HG02642 (cell line): ENCODE data around the gene TBCEL.
A peak's percentile ranks its signal among the peaks of the same experiment; 100 is the strongest.
"Not testable (repeated sequence)": the region's sequence is repeated elsewhere in the genome, so short reads cannot be mapped to it uniquely, and the experiment has no call there.

Source experiments
- ATAC-seq: cut with Tn5 transposase; IDR thresholded peaks from one replicate; pipeline ENCODE4 v1.9.1; 2021; ENCODE audit warnings: mild to moderate bottlenecking; ENCODE audit not compliant: unreplicated experiment, poor library complexity

TBCEL gene

GRCh38 chr11:121023848-121024751, at the start of gene TBCEL:
TSS of gene TBCEL (plus strand) at chr11:121024102. CDS start at chr11:121045691, 21,589 bp downstream.
- peak; percentile 98 for ATAC-seq

GRCh38 chr11:120974466-120974865, 49.4 kb upstream of the TBCEL start:
- ATAC-seq = no peak

DNA sequence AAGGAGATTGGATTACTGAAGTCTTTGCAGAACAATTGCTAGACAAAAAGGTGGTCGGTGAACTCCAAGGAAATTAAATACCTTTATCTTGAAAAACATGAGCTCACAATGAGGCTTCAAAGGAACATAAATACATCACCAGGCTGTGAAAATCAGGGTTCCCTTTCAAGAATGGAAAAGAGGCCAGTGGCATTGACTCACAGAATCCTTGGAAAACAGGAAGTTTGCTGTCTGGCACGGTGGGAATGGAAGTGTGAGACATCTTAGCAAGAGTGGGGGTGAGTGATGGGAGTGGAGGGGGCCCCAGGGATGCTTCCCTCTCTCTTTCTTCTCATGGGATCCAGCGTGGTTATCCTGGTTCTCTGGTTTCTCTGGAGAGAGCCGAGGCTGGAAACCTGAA, 48.9 kb upstream of the TBCEL start:
- ATAC-seq = no peak

DNA sequence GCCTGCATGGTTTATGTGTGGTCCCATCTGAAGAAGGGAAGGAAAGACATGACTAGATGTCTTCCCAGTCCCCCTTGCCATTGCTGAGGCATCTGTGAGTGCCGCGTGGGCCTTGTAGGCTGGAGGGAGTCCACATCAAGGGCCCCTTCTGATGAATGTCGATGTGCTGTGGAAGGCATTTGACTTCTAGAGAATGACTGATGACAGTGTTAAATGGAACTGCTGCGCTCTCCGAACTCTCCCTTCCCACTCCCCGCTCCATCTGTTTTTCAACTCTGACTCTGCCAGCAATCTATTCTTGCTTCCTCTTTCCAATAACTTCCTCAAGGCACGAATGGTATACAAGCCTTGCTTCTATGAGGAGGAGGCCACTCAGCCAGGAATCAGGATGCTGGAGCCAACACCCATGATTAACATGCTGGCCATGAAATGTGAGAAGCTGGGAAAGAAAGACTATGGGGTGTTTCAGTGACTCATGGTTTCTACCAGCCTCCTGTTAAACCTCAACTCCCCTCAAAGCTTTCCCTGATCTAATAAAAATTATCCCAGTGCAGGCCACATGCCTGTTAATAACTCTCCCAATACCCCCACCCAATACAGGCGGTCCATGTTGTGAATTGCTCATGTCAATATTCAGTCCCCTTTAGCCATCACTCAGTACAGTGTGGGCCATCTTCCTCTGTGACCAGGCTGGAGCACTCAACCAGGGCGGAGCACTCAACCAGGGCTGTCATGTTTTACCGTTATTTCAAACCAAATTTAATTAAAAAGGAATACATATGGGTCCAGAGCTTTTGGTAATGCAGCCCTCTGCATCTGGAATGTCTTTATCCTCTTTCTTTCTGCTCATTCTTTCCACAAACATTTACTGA, 46.4 kb upstream of the TBCEL start:
- no peak for ATAC-seq

- ATAC-seq = no peak
These were observed 45.2 kb upstream of the TBCEL start for GRCh38 chr11:120978701-120979100.

- ATAC-seq = peak; percentile 69
These were observed 38.0 kb upstream of the TBCEL start for GRCh38 chr11:120985718-120986569.

DNA sequence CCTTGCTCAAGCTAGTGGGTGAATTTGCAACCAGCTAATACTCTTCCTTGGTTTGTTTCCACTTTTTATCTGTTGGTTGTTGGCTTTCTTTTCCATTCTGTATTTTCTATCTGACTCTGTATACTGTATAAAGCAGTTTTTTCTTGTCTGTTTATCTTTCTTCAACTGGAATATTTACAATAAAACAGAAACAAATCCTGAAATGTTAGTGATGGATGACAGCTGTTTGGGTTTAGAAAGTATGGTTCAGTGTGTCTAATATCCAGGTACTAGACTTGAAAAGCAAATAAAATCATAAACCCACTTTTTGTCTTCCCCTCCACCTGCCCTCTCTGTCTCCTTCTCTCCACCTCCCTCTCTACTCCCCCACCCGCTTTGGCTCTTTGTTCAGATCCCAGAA, 35.3 kb upstream of the TBCEL start:
- no peak for ATAC-seq

- no peak for ATAC-seq
These were observed 31.8 kb upstream of the TBCEL start for GRCh38 chr11:120991830-120992686.

DNA sequence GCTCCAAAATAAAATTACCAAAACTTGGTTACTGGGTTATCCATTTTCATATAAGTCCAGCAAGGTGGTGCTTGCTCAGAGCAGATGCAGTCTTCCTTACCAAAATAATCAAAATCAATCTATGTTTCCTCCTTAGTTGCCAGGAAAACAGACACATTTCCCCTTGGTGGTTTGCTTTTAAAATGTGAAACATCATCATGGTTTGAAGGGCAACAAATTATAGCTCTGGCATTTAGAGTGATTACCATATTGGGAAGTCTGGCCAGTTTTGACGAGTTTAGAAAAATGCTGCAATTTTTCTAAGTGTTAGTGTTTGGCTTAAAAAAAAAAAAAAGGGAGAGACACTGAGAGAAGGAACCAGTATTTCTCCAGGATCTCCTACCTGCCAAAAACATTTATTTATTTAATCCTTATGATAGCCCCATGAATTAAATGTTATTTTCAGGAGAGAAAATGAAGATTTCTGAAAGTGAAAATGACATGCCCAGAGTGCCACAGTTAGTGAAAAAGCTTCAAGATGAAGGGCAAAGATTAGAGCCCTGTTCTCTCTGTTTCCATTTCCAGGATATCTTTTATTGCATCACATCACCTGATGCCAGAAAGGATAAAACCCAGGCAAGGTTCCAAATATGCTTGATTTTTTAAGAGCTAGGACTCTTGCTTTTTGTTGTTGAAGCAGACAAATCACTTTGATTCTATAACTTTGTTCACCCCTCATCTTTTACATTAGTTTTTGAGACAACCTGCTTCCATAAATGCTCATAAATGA, 29.6 kb upstream of the TBCEL start:
- ATAC-seq = no peak

DNA sequence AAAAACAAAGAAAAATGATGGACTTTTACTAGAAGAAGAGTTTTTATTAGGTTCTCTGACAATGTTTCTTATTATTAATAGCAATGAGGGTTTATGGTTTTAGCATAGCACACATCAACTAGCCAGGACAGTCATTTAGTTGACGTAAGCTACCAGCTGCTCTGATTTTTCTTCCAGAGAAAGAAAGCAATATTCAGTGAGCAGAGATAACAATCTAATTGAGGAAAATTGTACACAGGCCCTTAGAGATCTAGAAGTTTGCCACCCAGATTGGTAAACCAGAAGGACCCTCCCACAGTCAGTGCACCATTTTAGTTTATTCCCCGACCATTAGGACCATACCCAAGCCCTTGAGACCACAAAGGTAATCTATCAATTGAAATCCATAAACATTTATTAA, 28.7 kb upstream of the TBCEL start:
- no peak for ATAC-seq

DNA sequence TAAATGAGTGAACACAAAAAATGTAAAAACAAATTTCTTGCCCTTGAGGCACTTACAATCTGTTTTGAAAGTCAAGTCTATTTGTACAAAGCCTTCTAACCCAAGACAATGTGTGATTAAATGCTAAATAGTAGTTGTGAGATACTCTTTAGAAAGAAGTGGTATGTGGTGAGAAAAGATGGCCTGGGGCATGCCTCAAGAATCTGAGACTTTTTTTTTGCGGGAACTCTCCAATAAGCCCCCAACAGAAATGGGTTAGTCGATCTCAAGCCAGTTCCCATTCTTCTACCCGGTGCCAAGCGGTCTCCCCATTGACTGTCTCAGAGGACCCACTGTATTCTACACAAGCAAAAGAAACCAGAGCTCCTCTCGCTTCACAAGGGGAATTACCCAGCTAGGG, 26.9 kb upstream of the TBCEL start:
- ATAC-seq = no peak

GRCh38 chr11:120998581-120998980, 25.3 kb upstream of the TBCEL start:
- ATAC-seq = no peak

DNA sequence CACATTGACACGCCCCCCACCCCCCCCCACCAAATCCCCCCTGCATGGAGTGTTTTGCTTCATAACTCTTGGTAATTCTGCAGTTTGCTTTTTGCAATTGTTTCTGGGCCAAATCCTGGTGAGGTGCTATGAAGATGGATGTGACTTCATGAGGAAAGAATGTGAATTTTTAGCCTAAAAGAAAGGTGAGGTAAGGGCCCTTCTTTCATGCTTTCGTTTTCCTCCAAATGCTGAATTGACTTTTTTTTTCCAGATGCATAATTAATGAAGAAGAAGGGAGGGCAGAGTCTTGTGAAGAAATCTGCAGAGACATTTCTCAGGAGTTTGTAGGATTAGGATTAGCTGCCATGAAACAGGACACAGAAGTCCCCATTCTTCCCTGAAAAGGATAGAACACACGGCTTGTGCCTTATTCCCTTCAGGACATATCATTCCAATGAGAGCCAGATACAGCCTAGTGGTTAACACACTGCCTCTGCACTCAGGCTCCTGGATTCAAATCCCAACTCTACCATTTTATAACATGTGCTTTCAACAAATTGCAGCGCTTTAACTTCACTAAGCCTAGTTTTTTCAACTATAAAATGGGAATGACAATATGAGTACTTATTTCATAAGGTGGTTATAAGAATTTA, 19.6 kb upstream of the TBCEL start:
- no peak for ATAC-seq

GRCh38 chr11:121006922-121007321, 17.0 kb upstream of the TBCEL start:
- ATAC-seq = no peak

GRCh38 chr11:121008551-121008950, 15.4 kb upstream of the TBCEL start:
- no peak for ATAC-seq

DNA sequence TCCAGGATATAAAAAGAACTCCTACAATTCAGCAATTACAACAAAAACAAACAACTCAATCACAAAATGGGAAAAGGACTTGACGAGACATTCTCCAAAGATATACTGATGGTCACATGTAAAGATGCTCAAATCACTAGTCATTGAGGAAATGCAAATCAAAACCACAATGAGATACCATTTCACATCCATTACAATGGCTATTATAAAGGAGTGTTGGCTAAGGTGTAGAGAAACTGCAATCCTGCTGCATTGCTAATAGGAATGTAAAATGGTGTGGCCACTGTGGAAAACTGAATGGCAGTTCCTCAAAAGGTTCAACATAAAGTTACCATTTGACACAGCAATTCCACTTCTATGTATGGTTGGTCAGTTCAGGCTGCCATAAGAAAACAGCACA, 11.8 kb upstream of the TBCEL start:
- no peak for ATAC-seq

GRCh38 chr11:121018746-121019145, 5.2 kb upstream of the TBCEL start:
- ATAC-seq = no peak

GRCh38 chr11:121021718-121022117, 2.2 kb upstream of the TBCEL start:
- not testable (repeated sequence) for ATAC-seq
